Osteoblast (primary cell): ENCODE results near the gene GSN. TPM values are rescaled to one million over a fixed set of nuclear protein-coding genes. Genes with fewer than 3 reads are reported as not detected.

Source experiments
- DNase-seq: peaks from one replicate; pipeline ENCODE4 v3.0.0; 2011; ENCODE audit warnings: low spot score, mixed read lengths; ENCODE audit not compliant: insufficient read length; ENCODE audit errors: missing footprints
- H2AFZ ChIP-seq: 2 replicates; pipeline ENCODE4 v1.6.0; 2011; ENCODE audit warnings: mild to moderate bottlenecking, low read length
- H3K27ac ChIP-seq: 2 replicates; pipeline ENCODE4 v1.5.1; 2011; ENCODE audit warnings: mild to moderate bottlenecking, low read depth, low read length, moderate library complexity
- H3K27me3 ChIP-seq: 2 replicates; pipeline ENCODE4 v1.6.0; 2012; ENCODE audit warnings: mild to moderate bottlenecking, control low read depth, inconsistent platforms, low read length, moderate library complexity; ENCODE audit not compliant: insufficient read depth
- H3K36me3 ChIP-seq: 2 replicates; pipeline ENCODE4 v1.5.1; 2011; ENCODE audit warnings: mild to moderate bottlenecking, low read length, control low read depth, moderate library complexity; ENCODE audit not compliant: insufficient read depth
- H3K4me1 ChIP-seq: 2 replicates; pipeline ENCODE4 v1.5.1; 2011; ENCODE audit warnings: mild to moderate bottlenecking, low read length, control low read depth, moderate library complexity; ENCODE audit not compliant: insufficient read depth
- H3K4me2 ChIP-seq: 2 replicates; pipeline ENCODE4 v1.6.0; 2011; ENCODE audit warnings: mild to moderate bottlenecking, low read length; ENCODE audit not compliant: insufficient read depth
- H3K4me3 ChIP-seq: fragments of 200-600 bp; sonication (generic); 3 replicates; pipeline ENCODE4 v1.5.1; 2012; ENCODE audit warnings: mild to moderate bottlenecking, low read length, inconsistent platforms; ENCODE audit not compliant: insufficient read depth
- H3K79me2 ChIP-seq: 2 replicates; pipeline ENCODE4 v1.6.0; 2012; ENCODE audit warnings: mild to moderate bottlenecking, low read length, control low read depth, inconsistent platforms; ENCODE audit not compliant: insufficient read depth
- H3K9me3 ChIP-seq: 2 replicates; pipeline ENCODE4 v1.5.1; 2011; ENCODE audit warnings: low read depth, low read length, control low read depth
- H4K20me1 ChIP-seq: 2 replicates; pipeline ENCODE4 v1.6.0; 2012; ENCODE audit warnings: mild to moderate bottlenecking, low read length, control low read depth; ENCODE audit not compliant: insufficient read depth
- CTCF ChIP-seq: IDR thresholded peaks from 2 replicates; pipeline ENCODE4 v1.5.1; 2011; ENCODE audit warnings: mild to moderate bottlenecking, low read depth, low read length, moderate library complexity; ENCODE audit errors: extremely low read depth
- total RNA-seq: library from RNA; depleted of rRNA; stranded (reverse); fragments of >200 nt; gene quantifications from 2 replicates; pipeline ENCODE4 v1.2.3, GENCODE V29; 2012

GSN gene
- total RNA-seq, 1 donor: 372 TPM

GRCh38 chr9:121281614-121282276, 13.8 kb downstream of the GSN start:
- Histone ChIP-seq H3K36me3 (peaks cover 12% of the 10 kb centered on the region), H3K4me2 (peak overlapping the region; percentile 63)

GRCh38 chr9:121282277-121283079, 14.5 kb downstream of the GSN start:
- TF ChIP-seq CTCF: no peak

More at GRCh38 chr9:121281614-121282276, 13.8 kb downstream of the GSN start:
- H3K4me1 ChIP-seq: peaks cover 84% of the 10 kb centered on the region
- no peak for TF ChIP-seq CTCF
- no peak for DNase-seq
- H3K27ac ChIP-seq: peak overlapping the region; percentile 78
- H4K20me1 ChIP-seq: peaks cover 34% of the 10 kb centered on the region
- H3K9me3 ChIP-seq: no peaks in the 10 kb centered on the region
- no peak overlapping the region for H2AFZ ChIP-seq
- peaks cover 66% of the 10 kb centered on the region for H3K79me2 ChIP-seq
- no peaks in the 10 kb centered on the region for H3K27me3 ChIP-seq
- peak overlapping the region; percentile 27 for H3K4me3 ChIP-seq

GRCh38 chr9:121283080-121283398, 15.1 kb downstream of the GSN start:
- Histone ChIP-seq H3K36me3 (peaks cover 13% of the 10 kb centered on the region), H3K27me3 (no peaks in the 10 kb centered on the region), H3K4me3 (no peak overlapping the region), H4K20me1 (peaks cover 34% of the 10 kb centered on the region), H3K4me1 (peaks cover 84% of the 10 kb centered on the region), H3K4me2 (no peak overlapping the region), H2AFZ (no peak overlapping the region), H3K27ac (peak overlapping the region; percentile 78), H3K9me3 (no peaks in the 10 kb centered on the region), H3K79me2 (peaks cover 71% of the 10 kb centered on the region)
- DNase-seq: no peak
- no peak for TF ChIP-seq CTCF

More at GRCh38 chr9:121282277-121283079, 14.5 kb downstream of the GSN start:
- Histone ChIP-seq H2AFZ (no peak overlapping the region), H3K27me3 (no peaks in the 10 kb centered on the region), H3K36me3 (peaks cover 12% of the 10 kb centered on the region), H3K4me1 (peaks cover 84% of the 10 kb centered on the region), H3K79me2 (peaks cover 66% of the 10 kb centered on the region), H3K4me2 (peak overlapping the region; percentile 63), H3K4me3 (peak overlapping the region; percentile 27), H4K20me1 (peaks cover 34% of the 10 kb centered on the region), H3K27ac (peak overlapping the region; percentile 78), H3K9me3 (no peaks in the 10 kb centered on the region)
- no peak for DNase-seq
